Lower leg skin (tissue), 4 donors: ENCODE measurements around the gene OVCH1. TPM values are rescaled to one million over a fixed set of nuclear protein-coding genes. Genes with fewer than 3 reads are reported as not detected.
"Not testable (repeated sequence)": the region's sequence is repeated elsewhere in the genome, so short reads cannot be mapped to it uniquely, and the experiment has no call there.

Source experiments
- DNase-seq, 2 donors: peaks; one replicate each; pipeline ENCODE4 v3.0.0-alpha.2; 2019; ENCODE audit warnings: low spot score in 2 of 2
- H3K4me3 ChIP-seq: fragments of 200-600 bp; sonication (generic); 2 replicates; pipeline ENCODE4 v1.5.1; 2017; ENCODE audit warnings: mild to moderate bottlenecking, low read depth; ENCODE audit not compliant: poor library complexity, severe bottlenecking
- CTCF ChIP-seq, 3 donors: fragments of 450-650 bp; IDR thresholded peaks; one replicate each; pipeline ENCODE4 v1.5.1; 2016; ENCODE audit warnings: antibody characterized with exemption in 3 of 3, mild to moderate bottlenecking in 3 of 3, moderate library complexity in 2 of 3
- POLR2A ChIP-seq, 2 donors: fragments of 450-650 bp; IDR thresholded peaks; one replicate each; pipeline ENCODE4 v1.6.1; 2016 to 2017; ENCODE audit warnings: antibody characterized with exemption in 2 of 2, mild to moderate bottlenecking in 1 of 2, moderate library complexity in 1 of 2
- WGBS, 2 donors: methylation state at CpG; one replicate each; pipeline ENCODE4 v1.1.5; 2018; 5-methylcytosine and 5-hydroxymethylcytosine counted together
- intact Hi-C: fragments of 100-400 bp; cut with DNase I; formaldehyde crosslinking; loops from one replicate; pipeline ENCODE4 v1.15.0; 2023; ENCODE audit warnings: low total_unique reads
- total RNA-seq, 4 donors: library from RNA; depleted of rRNA; stranded (reverse); fragments of >200 nt; gene quantifications; one replicate each; pipeline ENCODE4 v1.1.0, GENCODE V29; 2016

Gene OVCH1
- total RNA-seq, 4 donors from 2014 or later = 0.19 TPM; not detected in 3

- DNase-seq = no peak
- no peak overlapping the region for H3K4me3 ChIP-seq
- intact Hi-C loops = no loop called here
- no peak for TF ChIP-seq POLR2A (IDR thresholded peaks at IDR 0.05)
- TF ChIP-seq CTCF (IDR thresholded peaks at IDR 0.05) = no peak
- 94 to 95% methylated on average over 1 of the region's 1 CpG for WGBS, 2 donors
Measured at GRCh38 chr12:29398495-29398894, 99.0 kb downstream of the OVCH1 start.

- 70 to 76% methylated on average over 3 of the region's 3 CpGs for WGBS, 2 donors
- DNase-seq = no peak
- H3K4me3 ChIP-seq = no peak overlapping the region
- TF ChIP-seq CTCF (IDR thresholded peaks at IDR 0.05) = no peak
- no peak for TF ChIP-seq POLR2A (IDR thresholded peaks at IDR 0.05)
- intact Hi-C loops = no loop called here
Measured at GRCh38 chr12:29396774-29397173, 100.7 kb downstream of the OVCH1 start.

- WGBS, 2 donors = 92 to 96% methylated on average over 1 of the region's 1 CpG
- H3K4me3 ChIP-seq = no peak overlapping the region
- intact Hi-C loops = no loop called here
- TF ChIP-seq CTCF (IDR thresholded peaks at IDR 0.05) = no peak
- TF ChIP-seq POLR2A (IDR thresholded peaks at IDR 0.05) = no peak
- DNase-seq = no peak
Measured at GRCh38 chr12:29395356-29395755, 102.1 kb downstream of the OVCH1 start.

- WGBS, 2 donors = 63 to 67% methylated on average over 3 of the region's 3 CpGs
- intact Hi-C loops, DNase-seq, H3K4me3 ChIP-seq: not testable (repeated sequence)
Measured at GRCh38 chr12:29390419-29390818, 107.1 kb downstream of the OVCH1 start.

- TF ChIP-seq CTCF (IDR thresholded peaks at IDR 0.05) (no peak), POLR2A (IDR thresholded peaks at IDR 0.05) (no peak)
- DNase-seq = peak in 1 of 2 donors; percentile 80
- H3K4me3 ChIP-seq = no peak overlapping the region
- 96% methylated on average over 53 to 64 of the region's 65 CpGs for WGBS, 2 donors
- intact Hi-C loops = no loop called here
Measured at GRCh38 chr12:29389295-29389919, 108.1 kb downstream of the OVCH1 start.

GRCh38 chr12:29386084-29386680, 111.3 kb downstream of the OVCH1 start:
- intact Hi-C loops, H3K4me3 ChIP-seq: not testable (repeated sequence)
- DNase-seq = peak in 1 of 2 donors; percentile 77
- WGBS, 2 donors = 94 to 97% methylated on average over 16 to 27 of the region's 36 CpGs

GRCh38 chr12:29385194-29385593, 112.3 kb downstream of the OVCH1 start:
- 94 to 95% methylated on average over 17 of the region's 17 CpGs for WGBS, 2 donors
- H3K4me3 ChIP-seq, intact Hi-C loops: not testable (repeated sequence)
- DNase-seq = peak in 1 of 2 donors; percentile 80
